Left cardiac atrium (tissue), 4 donors: ENCODE measurements around the gene CKM. TPM values are rescaled to one million over a fixed set of nuclear protein-coding genes. Genes with fewer than 3 reads are reported as not detected.

Experiments
- ATAC-seq, 2 donors: fragments of 200-7000 bp; cut with Tn5 transposase; one replicate each; pipeline ENCODE4 v1.9.1; 2020; ENCODE audit warnings: mild to moderate bottlenecking in 2 of 2, moderate library complexity in 2 of 2
- DNase-seq: peaks from one replicate; pipeline ENCODE4 v3.0.0-alpha.2; 2020
- intact Hi-C, 2 donors: fragments of 100-400 bp; cut with DNase I; formaldehyde crosslinking; loops; one replicate each; pipeline versions ENCODE4 v1.14.1 to v1.15.1; 2022 to 2023
- total RNA-seq, 2 donors: library from RNA; stranded (reverse); fragmentation: NEBNext Ultra II Directional; extraction: Animal tissue kit (Norgen Biotek cat#: 25700); gene quantifications; one replicate each; pipeline ENCODE4 v1.2.1, GENCODE V29; 2021
- donor health status: DM: no; HTN: yes; CAD: no.
- donor health status: DM: no; HTN: yes; CAD: no; lungs with severe emphysema.
- donor health status: DM: yes; HTN: yes; CAD: no.
- donor health status: Dilated cardiomyopathy.

The CKM gene
- total RNA-seq, 2 donors from 2014 or later = 3,072 to 3,213 TPM

- DNase-seq = no peak
- intact Hi-C loops = no loop called here
- ATAC-seq = no peak
Observed at GRCh38 chr19:45302416-45302815, 20.3 kb downstream of the CKM start.

GRCh38 chr19:45299719-45300118 lies 23.0 kb downstream of the CKM start:
- intact Hi-C loops = no loop called here
- no peak for ATAC-seq
- DNase-seq = no peak

- ATAC-seq (no peak), DNase-seq (no peak)
- intact Hi-C loops = no loop called here
Observed at GRCh38 chr19:45298264-45298663, 24.4 kb downstream of the CKM start.

- intact Hi-C loops = no loop called here
- ATAC-seq (no peak), DNase-seq (no peak)
Observed at GRCh38 chr19:45297674-45298073, 25.0 kb downstream of the CKM start.

- ATAC-seq (no peak), DNase-seq (no peak)
- intact Hi-C loops = no loop called here
Observed at GRCh38 chr19:45296355-45296754, 26.3 kb downstream of the CKM start.

GRCh38 chr19:45295873-45296272 lies 26.8 kb downstream of the CKM start:
- DNase-seq (no peak), ATAC-seq (no peak)
- intact Hi-C loops = no loop called here

- intact Hi-C loops = loop anchor here in 1 of 2 donors (5.0 kb wide), 1 partner anchor 43 kb away; no protein-coding TSS in a partner anchor
- peak; percentile 63 for DNase-seq
- peak; percentile 83 to 97 for ATAC-seq
Observed at GRCh38 chr19:45294291-45295029, 28.2 kb downstream of the CKM start.

- intact Hi-C loops = loop anchor here in 1 of 2 donors (5.0 kb wide), 1 partner anchor 44 kb away; no protein-coding TSS in a partner anchor
- DNase-seq (no peak), ATAC-seq (no peak)
Observed at GRCh38 chr19:45293682-45294081, 29.0 kb downstream of the CKM start.

GRCh38 chr19:45291834-45292233 lies 30.8 kb downstream of the CKM start:
- no peak for DNase-seq
- no peak for ATAC-seq
- intact Hi-C loops = loop anchor here in 1 of 2 donors (5.0 kb wide), 1 partner anchor 45 kb away; no protein-coding TSS in a partner anchor

- DNase-seq (no peak), ATAC-seq (no peak)
- intact Hi-C loops = loop anchor here in 1 of 2 donors (5.0 kb wide), 1 partner anchor 47 kb away; no protein-coding TSS in a partner anchor
Observed at GRCh38 chr19:45290381-45290931, 32.2 kb downstream of the CKM start.

GRCh38 chr19:45283443-45284033 lies 39.1 kb downstream of the CKM start:
- intact Hi-C loops = no loop called here
- ATAC-seq (no peak), DNase-seq (no peak)

- ATAC-seq = no peak
- intact Hi-C loops = no loop called here
- DNase-seq = no peak
Observed at GRCh38 chr19:45280471-45280961, 42.2 kb downstream of the CKM start.

GRCh38 chr19:45279587-45280192 lies 43.0 kb downstream of the CKM start:
- intact Hi-C loops = no loop called here
- no peak for ATAC-seq

GRCh38 chr19:45278087-45278486 lies 44.6 kb downstream of the CKM start:
- DNase-seq (no peak), ATAC-seq (no peak)
- intact Hi-C loops = no loop called here

More at GRCh38 chr19:45279587-45280192, 43.0 kb downstream of the CKM start:
- DNase-seq = no peak

- intact Hi-C loops = no loop called here
- DNase-seq = no peak
- ATAC-seq = peak in 1 of 2 donors; percentile 25
Observed at GRCh38 chr19:45276284-45276687, 46.4 kb downstream of the CKM start.

GRCh38 chr19:45275370-45275971 lies 47.2 kb downstream of the CKM start:
- no peak for ATAC-seq
- no peak for DNase-seq
- intact Hi-C loops = no loop called here

- intact Hi-C loops = no loop called here
- no peak for DNase-seq
- no peak for ATAC-seq
Observed at GRCh38 chr19:45273521-45273855, 49.2 kb downstream of the CKM start.

GRCh38 chr19:45271735-45272108 lies 51.0 kb downstream of the CKM start:
- DNase-seq = no peak
- intact Hi-C loops = no loop called here
- no peak for ATAC-seq

GRCh38 chr19:45271098-45271734 lies 51.5 kb downstream of the CKM start:
- DNase-seq (no peak), ATAC-seq (no peak)
- intact Hi-C loops = no loop called here
